ENCODE measurements around the gene PTBP3. TPM values are rescaled to one million over a fixed set of nuclear protein-coding genes. Genes with fewer than 3 reads are reported as not detected.

Gene PTBP3
- total and polyA plus RNA-seq, 2 of the 13 experiments (the other 11 are each of a cell fraction or from before 2014, with no cell fraction given): 52.8 to 61.1 TPM

DNA sequence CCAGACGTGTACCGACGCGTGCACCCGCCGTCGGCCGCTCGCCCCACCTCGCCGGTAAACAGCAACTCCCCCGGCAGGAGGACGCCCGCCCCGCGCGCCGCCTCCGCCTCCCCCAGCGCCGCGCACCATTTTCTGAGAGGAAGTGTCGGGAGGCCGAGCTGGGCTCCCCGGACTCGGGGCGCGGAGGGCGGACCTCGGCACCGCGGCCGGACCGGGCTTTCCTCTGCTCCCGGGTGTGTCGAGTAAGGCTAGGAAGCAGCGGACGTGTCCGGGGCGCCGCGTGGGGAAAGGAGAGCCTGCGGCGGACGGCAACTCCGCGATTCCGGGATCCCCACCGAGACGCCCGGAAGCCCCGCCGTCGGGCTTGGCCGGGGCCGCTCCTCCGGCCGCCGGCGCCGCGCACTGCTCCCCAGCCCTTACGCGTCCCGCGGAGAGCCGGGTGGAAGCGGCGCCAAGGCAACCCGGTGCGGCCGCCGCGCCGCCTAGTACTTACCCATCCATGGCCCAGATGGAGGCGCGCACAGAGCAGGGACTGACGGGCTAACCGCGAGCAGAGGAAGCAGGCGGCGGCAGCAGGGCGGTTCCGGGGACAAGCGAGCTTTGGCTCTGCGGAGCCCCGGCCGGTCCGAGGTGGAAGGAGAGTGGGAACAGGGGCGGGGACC is at the start of gene PTBP3 (continued):
- TF ChIP-seq, protein P1, sequence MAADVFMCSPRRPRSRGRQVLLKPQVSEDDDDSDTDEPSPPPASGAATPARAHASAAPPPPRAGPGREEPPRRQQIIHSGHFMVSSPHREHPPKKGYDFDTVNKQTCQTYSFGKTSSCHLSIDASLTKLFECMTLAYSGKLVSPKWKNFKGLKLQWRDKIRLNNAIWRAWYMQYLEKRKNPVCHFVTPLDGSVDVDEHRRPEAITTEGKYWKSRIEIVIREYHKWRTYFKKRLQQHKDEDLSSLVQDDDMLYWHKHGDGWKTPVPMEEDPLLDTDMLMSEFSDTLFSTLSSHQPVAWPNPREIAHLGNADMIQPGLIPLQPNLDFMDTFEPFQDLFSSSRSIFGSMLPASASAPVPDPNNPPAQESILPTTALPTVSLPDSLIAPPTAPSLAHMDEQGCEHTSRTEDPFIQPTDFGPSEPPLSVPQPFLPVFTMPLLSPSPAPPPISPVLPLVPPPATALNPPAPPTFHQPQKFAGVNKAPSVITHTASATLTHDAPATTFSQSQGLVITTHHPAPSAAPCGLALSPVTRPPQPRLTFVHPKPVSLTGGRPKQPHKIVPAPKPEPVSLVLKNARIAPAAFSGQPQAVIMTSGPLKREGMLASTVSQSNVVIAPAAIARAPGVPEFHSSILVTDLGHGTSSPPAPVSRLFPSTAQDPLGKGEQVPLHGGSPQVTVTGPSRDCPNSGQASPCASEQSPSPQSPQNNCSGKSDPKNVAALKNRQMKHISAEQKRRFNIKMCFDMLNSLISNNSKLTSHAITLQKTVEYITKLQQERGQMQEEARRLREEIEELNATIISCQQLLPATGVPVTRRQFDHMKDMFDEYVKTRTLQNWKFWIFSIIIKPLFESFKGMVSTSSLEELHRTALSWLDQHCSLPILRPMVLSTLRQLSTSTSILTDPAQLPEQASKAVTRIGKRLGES (CRISPR knock-in tag; IDR thresholded peaks at IDR 0.05; ENCODE audit: borderline replicate concordance): peak; percentile 43; the same call in 1 of the 2 replicates
- peak; percentile 71 for TF ChIP-seq ZFY (CRISPR knock-in tag; IDR thresholded peaks at IDR 0.05)
- TF ChIP-seq PAF1 (CRISPR knock-in tag; IDR thresholded peaks at IDR 0.05): no peak
- peak; percentile 91 for TF ChIP-seq AGO2 (optimal IDR thresholded peaks at IDR 0.05; ENCODE audit: low read depth, low read length)
- TF ChIP-seq HNF4A (CRISPR knock-in tag; IDR thresholded peaks at IDR 0.05): no peak
- TF ChIP-seq ZNF549 (CRISPR knock-in tag; IDR thresholded peaks at IDR 0.05): no peak
- TF ChIP-seq DNMT3B (CRISPR knock-in tag; conservative IDR thresholded peaks at IDR 0.05): no peak
- TF ChIP-seq, protein P2, sequence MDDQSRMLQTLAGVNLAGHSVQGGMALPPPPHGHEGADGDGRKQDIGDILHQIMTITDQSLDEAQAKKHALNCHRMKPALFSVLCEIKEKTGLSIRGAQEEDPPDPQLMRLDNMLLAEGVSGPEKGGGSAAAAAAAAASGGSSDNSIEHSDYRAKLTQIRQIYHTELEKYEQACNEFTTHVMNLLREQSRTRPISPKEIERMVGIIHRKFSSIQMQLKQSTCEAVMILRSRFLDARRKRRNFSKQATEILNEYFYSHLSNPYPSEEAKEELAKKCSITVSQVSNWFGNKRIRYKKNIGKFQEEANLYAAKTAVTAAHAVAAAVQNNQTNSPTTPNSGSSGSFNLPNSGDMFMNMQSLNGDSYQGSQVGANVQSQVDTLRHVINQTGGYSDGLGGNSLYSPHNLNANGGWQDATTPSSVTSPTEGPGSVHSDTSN (CRISPR knock-in tag; IDR thresholded peaks at IDR 0.05; ENCODE audit: borderline replicate concordance): no peak; the same call in 1 of the 2 replicates
- no peak for TF ChIP-seq THYN1 (CRISPR knock-in tag; IDR thresholded peaks at IDR 0.05; ENCODE audit: borderline replicate concordance, low read depth)
- TF ChIP-seq, protein P3, sequence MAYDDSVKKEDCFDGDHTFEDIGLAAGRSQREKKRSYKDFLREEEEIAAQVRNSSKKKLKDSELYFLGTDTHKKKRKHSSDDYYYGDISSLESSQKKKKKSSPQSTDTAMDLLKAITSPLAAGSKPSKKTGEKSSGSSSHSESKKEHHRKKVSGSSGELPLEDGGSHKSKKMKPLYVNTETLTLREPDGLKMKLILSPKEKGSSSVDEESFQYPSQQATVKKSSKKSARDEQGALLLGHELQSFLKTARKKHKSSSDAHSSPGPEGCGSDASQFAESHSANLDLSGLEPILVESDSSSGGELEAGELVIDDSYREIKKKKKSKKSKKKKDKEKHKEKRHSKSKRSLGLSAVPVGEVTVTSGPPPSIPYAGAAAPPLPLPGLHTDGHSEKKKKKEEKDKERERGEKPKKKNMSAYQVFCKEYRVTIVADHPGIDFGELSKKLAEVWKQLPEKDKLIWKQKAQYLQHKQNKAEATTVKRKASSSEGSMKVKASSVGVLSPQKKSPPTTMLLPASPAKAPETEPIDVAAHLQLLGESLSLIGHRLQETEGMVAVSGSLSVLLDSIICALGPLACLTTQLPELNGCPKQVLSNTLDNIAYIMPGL (CRISPR knock-in tag; IDR thresholded peaks at IDR 0.05; ENCODE audit: borderline replicate concordance in 1 of 2, low read depth in 1 of 2): peak; percentile 88 to 90; a peak in 3 of 4 replicates
- no peak for TF ChIP-seq ZNF468 (CRISPR knock-in tag; IDR thresholded peaks at IDR 0.05)
- no peak for TF ChIP-seq ZFP1 (CRISPR knock-in tag; IDR thresholded peaks at IDR 0.05)
- TF ChIP-seq ZFP36L2 (CRISPR knock-in tag; IDR thresholded peaks at IDR 0.05): 0 out of 2 replicates have a peak, but pooled peaks have one; percentile 19
- TF ChIP-seq ZNF746 (CRISPR knock-in tag; IDR thresholded peaks at IDR 0.05): peak; percentile 91
- TF ChIP-seq POGZ (CRISPR knock-in tag; IDR thresholded peaks at IDR 0.05): peak; percentile 49; the same call in 1 of the 2 replicates
- TF ChIP-seq JUND (CRISPR knock-in tag; IDR thresholded peaks at IDR 0.05): no peak
- TF ChIP-seq, protein P4, sequence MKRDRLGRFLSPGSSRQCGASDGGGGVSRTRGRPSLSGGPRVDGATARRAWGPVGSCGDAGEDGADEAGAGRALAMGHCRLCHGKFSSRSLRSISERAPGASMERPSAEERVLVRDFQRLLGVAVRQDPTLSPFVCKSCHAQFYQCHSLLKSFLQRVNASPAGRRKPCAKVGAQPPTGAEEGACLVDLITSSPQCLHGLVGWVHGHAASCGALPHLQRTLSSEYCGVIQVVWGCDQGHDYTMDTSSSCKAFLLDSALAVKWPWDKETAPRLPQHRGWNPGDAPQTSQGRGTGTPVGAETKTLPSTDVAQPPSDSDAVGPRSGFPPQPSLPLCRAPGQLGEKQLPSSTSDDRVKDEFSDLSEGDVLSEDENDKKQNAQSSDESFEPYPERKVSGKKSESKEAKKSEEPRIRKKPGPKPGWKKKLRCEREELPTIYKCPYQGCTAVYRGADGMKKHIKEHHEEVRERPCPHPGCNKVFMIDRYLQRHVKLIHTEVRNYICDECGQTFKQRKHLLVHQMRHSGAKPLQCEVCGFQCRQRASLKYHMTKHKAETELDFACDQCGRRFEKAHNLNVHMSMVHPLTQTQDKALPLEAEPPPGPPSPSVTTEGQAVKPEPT (CRISPR knock-in tag; IDR thresholded peaks at IDR 0.05; ENCODE audit: low read depth): no peak; the same call in 1 of the 2 replicates
- no peak for TF ChIP-seq CC2D1A (CRISPR knock-in tag; IDR thresholded peaks at IDR 0.05)
- TF ChIP-seq, protein P5, sequence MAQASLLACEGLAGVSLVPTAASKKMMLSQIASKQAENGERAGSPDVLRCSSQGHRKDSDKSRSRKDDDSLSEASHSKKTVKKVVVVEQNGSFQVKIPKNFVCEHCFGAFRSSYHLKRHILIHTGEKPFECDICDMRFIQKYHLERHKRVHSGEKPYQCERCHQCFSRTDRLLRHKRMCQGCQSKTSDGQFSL (CRISPR knock-in tag; IDR thresholded peaks at IDR 0.05): 0 out of 2 replicates have a peak, but pooled peaks have one; percentile 35
